Measurements from ENCODE around the gene TGFBR1. TPM values are rescaled to one million over a fixed set of nuclear protein-coding genes. Genes with fewer than 3 reads are reported as not detected.

The TGFBR1 gene
- total and polyA plus RNA-seq, 3 donors from 2014 or later = 20.9 to 30.8 (median 28.7) TPM

- Histone ChIP-seq H3K27ac (no peak overlapping the region), H3K9me3 (no peaks in the 10 kb centered on the region), H3K4me3 (no peak overlapping the region), H3K4me1 (no peaks in the 10 kb centered on the region), H3K27me3 (no peaks in the 10 kb centered on the region), H3K36me3 (ENCODE audit: low read depth, missing control alignments) (no peaks in the 10 kb centered on the region)
- intact Hi-C loops (cut with DNase I; ENCODE audit: low total_unique reads) = no loop called here
- no peak for DNase-seq
- no peak for TF ChIP-seq POLR2A (IDR thresholded peaks at IDR 0.05)
- no peak for TF ChIP-seq CTCF (IDR thresholded peaks at IDR 0.05)
These were observed 15.2 kb downstream of the TGFBR1 start for GRCh38 chr9:99119976-99120655.

GRCh38 chr9:99121604-99122003 lies 16.7 kb downstream of the TGFBR1 start:
- Histone ChIP-seq H3K36me3 (ENCODE audit: low read depth, missing control alignments) (no peaks in the 10 kb centered on the region), H3K4me1 (no peaks in the 10 kb centered on the region), H3K4me3 (no peak overlapping the region), H3K9me3 (no peaks in the 10 kb centered on the region), H3K27me3 (no peaks in the 10 kb centered on the region), H3K27ac (no peak overlapping the region)
- 100% methylated on average over 1 of the region's 1 CpG for WGBS, 2 donors
- intact Hi-C loops (cut with DNase I; ENCODE audit: low total_unique reads) = no loop called here
- TF ChIP-seq POLR2A (IDR thresholded peaks at IDR 0.05) (no peak), CTCF (IDR thresholded peaks at IDR 0.05) (no peak)
- no peak for DNase-seq

- 72 to 77% methylated on average over 3 of the region's 3 CpGs for WGBS, 2 donors
- H3K9me3 ChIP-seq = no peaks in the 10 kb centered on the region
- no peaks in the 10 kb centered on the region for H3K4me1 ChIP-seq
- no peak overlapping the region for H3K27ac ChIP-seq
- intact Hi-C loops (cut with DNase I; ENCODE audit: low total_unique reads) = no loop called here
- DNase-seq = no peak
- H3K36me3 ChIP-seq (ENCODE audit: low read depth, missing control alignments) = no peaks in the 10 kb centered on the region
- TF ChIP-seq CTCF (IDR thresholded peaks at IDR 0.05) (no peak), POLR2A (IDR thresholded peaks at IDR 0.05) (no peak)
- H3K4me3 ChIP-seq = no peak overlapping the region
- no peaks in the 10 kb centered on the region for H3K27me3 ChIP-seq
These were observed 19.8 kb downstream of the TGFBR1 start for GRCh38 chr9:99124534-99125255.

GRCh38 chr9:99125446-99125845 lies 20.5 kb downstream of the TGFBR1 start:
- H3K4me1 ChIP-seq = no peaks in the 10 kb centered on the region
- no peak for DNase-seq
- H3K27me3 ChIP-seq = no peaks in the 10 kb centered on the region
- no peak overlapping the region for H3K27ac ChIP-seq
- intact Hi-C loops (cut with DNase I; ENCODE audit: low total_unique reads) = no loop called here
- no peak overlapping the region for H3K4me3 ChIP-seq
- 77 to 82% methylated on average over 1 of the region's 1 CpG for WGBS, 2 donors
- TF ChIP-seq CTCF (IDR thresholded peaks at IDR 0.05) = no peak
- TF ChIP-seq POLR2A (IDR thresholded peaks at IDR 0.05) = no peak
- H3K36me3 ChIP-seq (ENCODE audit: low read depth, missing control alignments) = no peaks in the 10 kb centered on the region
- no peaks in the 10 kb centered on the region for H3K9me3 ChIP-seq
